Measurements from ENCODE around the gene LONRF2.

Gene LONRF2

DNA sequence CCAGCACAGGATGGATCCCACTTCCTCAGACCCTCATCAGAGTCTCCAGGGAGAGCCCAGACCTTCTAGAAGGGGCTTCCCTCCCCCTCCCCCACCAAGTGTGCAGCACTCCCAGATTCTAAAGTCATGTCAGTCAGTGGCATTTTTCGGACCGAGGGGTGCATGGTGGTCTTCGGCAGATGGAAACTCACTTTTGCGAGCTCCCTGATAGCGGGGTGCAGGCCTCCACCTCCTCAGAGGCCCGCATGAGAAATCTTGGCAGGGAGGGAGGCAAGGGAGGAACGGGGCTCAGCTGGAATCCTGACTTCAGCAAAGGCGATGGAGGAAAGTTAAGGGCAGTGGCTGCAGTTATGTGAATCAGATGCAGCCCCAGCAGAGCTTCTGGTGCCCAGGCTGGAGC, 58.2 kb downstream of the LONRF2 start:
- no peak overlapping the region for H3K27ac Mint-ChIP-seq
- no peak overlapping the region for H3K4me3 Mint-ChIP-seq
- H3K27me3 Mint-ChIP-seq: peaks cover 1% of the 10 kb centered on the region
- intact Hi-C loops (cut with micrococcal nuclease): loop anchor here (5.0 kb wide), 2 partner anchors 118 to 537 kb away; no protein-coding TSS in a partner anchor
- H3K9me3 Mint-ChIP-seq: no peaks in the 10 kb centered on the region
- H3K4me1 Mint-ChIP-seq (ENCODE audit: low read depth): peaks cover 15% of the 10 kb centered on the region
- no peaks in the 10 kb centered on the region for H3K36me3 Mint-ChIP-seq (ENCODE audit: low read depth)

DNA sequence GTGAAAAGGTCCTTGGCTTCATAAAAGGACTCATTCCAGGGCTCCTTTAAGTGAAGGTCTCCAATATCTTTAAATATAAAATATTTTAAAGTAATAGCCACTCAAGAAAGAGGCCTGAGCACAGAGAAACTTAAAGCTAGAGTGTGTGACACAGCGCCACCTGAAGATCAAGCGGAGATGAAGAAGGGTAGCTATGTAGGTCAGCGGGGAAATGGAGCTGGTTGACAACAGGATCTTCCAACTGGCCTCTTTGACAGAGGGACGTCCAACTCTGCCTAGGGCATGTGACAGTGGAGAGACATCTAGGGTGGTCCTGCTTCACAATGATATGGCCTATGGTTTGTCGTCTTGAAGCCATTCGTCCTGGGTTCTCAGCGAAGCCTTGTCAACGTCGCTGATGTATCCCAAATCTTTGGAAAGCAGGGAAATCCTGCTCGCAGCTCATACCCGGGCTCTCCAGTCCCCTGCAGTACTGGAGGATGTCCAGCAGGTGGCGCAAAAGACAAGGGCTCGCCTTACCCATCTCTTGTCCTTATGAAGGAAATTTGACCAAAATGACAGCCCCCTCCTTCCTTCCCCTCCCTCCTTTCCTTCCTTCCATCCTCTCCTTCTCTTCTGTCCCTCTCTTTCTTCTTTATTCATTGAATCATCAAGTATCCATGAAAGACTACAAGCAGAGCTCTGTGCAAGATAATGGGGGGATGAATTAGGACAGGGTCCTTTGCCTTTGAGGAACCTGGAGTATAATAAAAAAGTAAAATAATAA, 59.6 kb downstream of the LONRF2 start:
- intact Hi-C loops (cut with micrococcal nuclease): loop anchor here (5.0 kb wide), 2 partner anchors 120 to 535 kb away; no protein-coding TSS in a partner anchor
- no peak overlapping the region for H3K4me3 Mint-ChIP-seq
- no peaks in the 10 kb centered on the region for H3K36me3 Mint-ChIP-seq (ENCODE audit: low read depth)

DNA sequence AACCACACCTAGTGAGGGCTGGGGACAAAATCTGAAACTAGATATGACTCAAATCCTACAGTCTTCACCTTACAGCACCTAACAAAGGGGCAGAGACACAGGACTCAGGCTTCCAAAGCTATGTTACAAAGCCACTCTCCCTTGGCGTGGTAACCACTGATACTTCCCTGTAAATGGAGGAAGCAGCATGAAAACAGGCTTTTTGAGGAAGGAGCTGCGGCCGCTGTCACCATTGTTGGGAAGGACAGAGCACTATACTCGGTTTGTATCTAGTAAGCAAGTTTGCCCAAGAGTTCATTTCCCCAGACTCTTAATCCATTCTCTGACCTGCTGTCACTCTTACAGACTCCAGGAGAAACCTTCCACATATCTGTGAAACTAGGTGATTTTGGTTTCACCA, 60.3 kb downstream of the LONRF2 start:
- no peak overlapping the region for H3K4me3 Mint-ChIP-seq
- H3K27ac Mint-ChIP-seq: no peak overlapping the region
- H3K9me3 Mint-ChIP-seq: no peaks in the 10 kb centered on the region
- H3K4me1 Mint-ChIP-seq (ENCODE audit: low read depth): peaks cover 15% of the 10 kb centered on the region
- intact Hi-C loops (cut with micrococcal nuclease): loop anchor here (5.0 kb wide), 2 partner anchors 120 to 535 kb away; no protein-coding TSS in a partner anchor
- H3K36me3 Mint-ChIP-seq (ENCODE audit: low read depth): no peaks in the 10 kb centered on the region
- H3K27me3 Mint-ChIP-seq: no peaks in the 10 kb centered on the region

More for the DNA sequence above, 59.6 kb downstream of the LONRF2 start:
- no peaks in the 10 kb centered on the region for H3K27me3 Mint-ChIP-seq
- no peaks in the 10 kb centered on the region for H3K9me3 Mint-ChIP-seq
- H3K27ac Mint-ChIP-seq: no peak overlapping the region
- peaks cover 15% of the 10 kb centered on the region for H3K4me1 Mint-ChIP-seq (ENCODE audit: low read depth)

DNA sequence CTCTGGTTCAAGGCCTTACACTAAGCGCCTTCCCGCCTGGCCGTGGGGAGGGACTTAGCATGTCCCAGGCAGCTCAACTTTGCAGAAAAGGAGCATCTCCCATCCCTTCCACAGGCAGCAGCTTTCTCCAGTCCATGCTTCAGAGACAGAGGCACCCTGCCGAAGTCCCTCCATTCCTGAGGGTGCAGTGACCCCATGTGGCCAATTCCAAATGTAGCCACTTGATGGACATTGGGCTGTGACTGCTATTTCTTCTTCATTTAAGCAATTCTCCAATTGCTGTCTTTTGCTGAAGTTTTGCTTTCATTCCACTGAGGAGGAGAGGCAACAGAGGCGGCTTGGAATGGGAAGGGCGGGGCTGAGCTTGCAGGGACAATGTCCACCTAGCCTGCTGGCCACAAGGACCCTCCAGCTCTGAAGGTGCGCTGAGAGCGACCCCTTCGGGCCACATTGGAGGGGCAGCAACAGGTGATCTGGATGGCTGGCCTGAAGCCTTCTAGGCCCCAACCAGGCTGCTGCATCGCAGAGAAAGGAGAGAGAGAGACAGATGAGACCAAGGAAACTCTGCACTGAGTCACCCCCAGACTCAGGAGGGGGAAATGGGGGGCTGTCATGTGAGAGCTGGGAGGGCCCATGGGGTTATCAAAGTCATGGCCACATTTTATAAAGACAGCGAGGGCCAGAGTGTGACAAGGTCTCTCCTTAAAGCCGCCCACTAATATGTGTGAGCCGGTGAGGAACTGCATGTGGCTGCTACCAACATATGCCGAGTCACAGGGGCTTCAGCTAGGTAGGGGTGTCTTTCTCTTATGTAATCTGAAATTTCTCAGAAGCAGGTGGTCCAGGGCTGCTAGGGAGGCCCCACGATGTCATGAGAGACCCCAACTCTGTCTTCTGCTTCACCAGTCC, 61.3 kb downstream of the LONRF2 start:
- Mint-ChIP-seq H3K27ac (peak overlapping the region; percentile 17), H3K4me1 (ENCODE audit: low read depth) (peaks cover 15% of the 10 kb centered on the region), H3K36me3 (ENCODE audit: low read depth) (no peaks in the 10 kb centered on the region), H3K9me3 (no peaks in the 10 kb centered on the region), H3K4me3 (no peak overlapping the region), H3K27me3 (no peaks in the 10 kb centered on the region)
- intact Hi-C loops (cut with micrococcal nuclease): loop anchor here (2.0 to 5.0 kb wide), 3 partner anchors 121 to 702 kb away; no protein-coding TSS in a partner anchor

DNA sequence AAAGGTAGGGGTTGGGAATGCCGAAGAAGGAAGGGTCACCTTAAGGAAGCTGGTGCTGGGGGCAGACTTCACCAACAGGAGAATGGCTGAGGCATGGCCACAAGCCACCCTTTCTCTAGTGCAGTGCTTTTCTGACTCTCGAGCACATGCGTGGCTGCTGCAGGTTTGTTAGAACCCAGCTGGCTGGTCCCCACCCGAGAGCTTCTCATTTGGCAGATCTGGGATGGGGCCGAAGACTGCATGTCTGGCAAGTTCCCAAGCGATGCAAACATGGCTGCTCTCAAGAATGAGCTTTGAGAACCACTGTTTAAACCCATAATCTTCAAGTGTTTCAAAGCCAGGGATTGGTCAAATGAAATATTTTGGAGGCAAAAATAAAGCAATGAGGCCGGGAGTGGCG, 63.2 kb downstream of the LONRF2 start:
- intact Hi-C loops (cut with micrococcal nuclease): no loop called here
- H3K27ac Mint-ChIP-seq: no peak overlapping the region
- H3K9me3 Mint-ChIP-seq: no peaks in the 10 kb centered on the region
- H3K4me3 Mint-ChIP-seq: no peak overlapping the region
- H3K27me3 Mint-ChIP-seq: no peaks in the 10 kb centered on the region
- H3K36me3 Mint-ChIP-seq (ENCODE audit: low read depth): no peaks in the 10 kb centered on the region
- peaks cover 15% of the 10 kb centered on the region for H3K4me1 Mint-ChIP-seq (ENCODE audit: low read depth)

DNA sequence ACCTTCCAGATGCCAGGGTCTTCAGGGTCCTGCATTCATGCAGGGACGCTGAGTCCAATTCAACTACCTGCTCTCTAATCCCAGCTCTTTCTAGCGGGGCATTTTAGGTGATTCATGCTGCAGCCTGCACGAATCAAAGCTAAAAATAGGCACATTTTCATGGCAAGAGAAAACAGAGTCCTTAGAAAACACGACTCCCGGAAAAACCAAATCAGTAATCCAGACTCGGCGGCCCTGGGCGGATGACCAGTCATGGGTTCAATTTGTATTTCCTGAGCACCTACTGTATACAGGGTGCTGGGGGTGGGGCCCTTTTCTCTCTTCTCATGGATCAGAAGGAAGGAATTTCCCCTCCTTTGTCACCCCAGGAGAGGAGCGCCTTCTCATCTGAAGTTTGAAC, 64.4 kb downstream of the LONRF2 start:
- H3K36me3 Mint-ChIP-seq (ENCODE audit: low read depth): no peaks in the 10 kb centered on the region
- H3K27ac Mint-ChIP-seq: no peak overlapping the region
- intact Hi-C loops (cut with micrococcal nuclease): no loop called here
- H3K4me1 Mint-ChIP-seq (ENCODE audit: low read depth): peaks cover 15% of the 10 kb centered on the region
- no peaks in the 10 kb centered on the region for H3K27me3 Mint-ChIP-seq
- no peaks in the 10 kb centered on the region for H3K9me3 Mint-ChIP-seq
- H3K4me3 Mint-ChIP-seq: no peak overlapping the region

DNA sequence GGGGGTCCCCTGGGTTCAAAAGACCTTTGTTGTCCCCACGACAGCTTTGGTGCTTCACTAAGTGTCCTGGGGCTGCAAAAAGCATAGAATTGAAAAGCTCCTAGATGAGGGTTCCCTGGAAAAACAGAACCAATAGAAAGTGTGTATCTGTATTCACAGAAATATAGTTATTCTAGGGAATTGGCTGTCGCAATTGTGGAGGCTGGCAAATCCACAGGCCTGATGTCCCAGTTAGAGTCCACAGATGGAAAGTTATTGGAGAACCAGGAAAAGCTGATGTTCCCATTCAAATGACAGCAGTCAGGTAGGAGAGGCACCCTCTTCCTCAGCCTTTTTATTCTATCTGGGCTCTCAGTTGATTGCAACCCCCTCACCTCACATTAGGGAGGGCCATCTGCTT, 65.5 kb downstream of the LONRF2 start:
- Mint-ChIP-seq H3K4me1 (ENCODE audit: low read depth) (peaks cover 13% of the 10 kb centered on the region), H3K36me3 (ENCODE audit: low read depth) (no peaks in the 10 kb centered on the region), H3K27ac (no peak overlapping the region), H3K4me3 (no peak overlapping the region), H3K27me3 (no peaks in the 10 kb centered on the region), H3K9me3 (no peaks in the 10 kb centered on the region)
- intact Hi-C loops (cut with micrococcal nuclease): no loop called here

DNA sequence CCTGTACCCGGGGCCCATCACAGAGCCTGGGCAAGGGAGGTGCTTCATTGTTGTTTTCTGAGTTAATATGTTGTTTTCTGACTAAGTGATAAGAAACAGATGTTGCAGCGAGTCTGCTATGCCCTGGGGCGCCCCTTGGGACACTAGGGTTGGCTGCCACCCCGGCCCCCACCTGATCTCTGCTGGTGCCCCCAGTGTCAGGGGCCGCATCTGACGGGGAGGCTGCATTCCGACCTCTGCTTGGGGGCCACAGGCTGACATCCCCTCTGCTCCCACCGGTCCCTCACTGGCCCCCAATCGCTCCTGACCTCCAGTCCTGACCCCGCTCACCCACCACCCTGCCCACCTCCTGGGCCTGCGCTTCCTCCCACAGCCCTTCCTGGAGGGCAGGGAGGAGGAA, 65.9 kb downstream of the LONRF2 start:
- Mint-ChIP-seq H3K9me3 (no peaks in the 10 kb centered on the region), H3K36me3 (ENCODE audit: low read depth) (no peaks in the 10 kb centered on the region), H3K27me3 (no peaks in the 10 kb centered on the region), H3K4me3 (no peak overlapping the region), H3K27ac (no peak overlapping the region), H3K4me1 (ENCODE audit: low read depth) (peaks cover 8% of the 10 kb centered on the region)
- intact Hi-C loops (cut with micrococcal nuclease): no loop called here

DNA sequence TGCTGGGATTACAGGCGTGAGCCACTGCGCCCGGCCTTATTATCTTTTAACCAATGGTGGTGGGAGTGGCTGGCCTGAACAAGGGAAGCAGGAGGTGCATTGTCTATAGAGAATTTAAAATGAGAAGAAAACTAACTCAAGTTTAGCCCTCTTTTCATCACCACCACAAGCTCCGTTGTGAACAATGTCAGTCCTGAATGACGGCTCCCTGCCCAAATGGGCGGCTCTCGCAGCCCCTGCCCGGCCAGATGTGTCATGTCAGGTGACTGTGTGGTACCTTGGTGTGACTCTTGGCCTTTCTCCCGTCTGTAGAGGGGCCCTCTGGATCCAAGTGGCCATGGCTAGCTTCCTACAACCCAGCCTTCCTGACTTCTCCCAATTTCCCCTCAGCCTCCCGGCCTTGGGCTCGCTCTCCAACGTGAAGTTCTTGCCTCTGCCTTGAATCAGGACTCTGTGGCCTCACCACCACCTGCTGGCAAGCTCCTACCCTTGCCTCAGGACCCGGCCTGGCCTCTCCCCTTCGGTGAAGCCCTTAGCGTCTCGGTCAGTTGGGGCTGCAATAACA, 67.6 kb downstream of the LONRF2 start:
- Mint-ChIP-seq H3K4me1 (ENCODE audit: low read depth) (no peaks in the 10 kb centered on the region), H3K36me3 (ENCODE audit: low read depth) (no peaks in the 10 kb centered on the region), H3K4me3 (no peak overlapping the region), H3K27me3 (no peaks in the 10 kb centered on the region), H3K27ac (no peak overlapping the region), H3K9me3 (no peaks in the 10 kb centered on the region)
- intact Hi-C loops (cut with micrococcal nuclease): no loop called here

DNA sequence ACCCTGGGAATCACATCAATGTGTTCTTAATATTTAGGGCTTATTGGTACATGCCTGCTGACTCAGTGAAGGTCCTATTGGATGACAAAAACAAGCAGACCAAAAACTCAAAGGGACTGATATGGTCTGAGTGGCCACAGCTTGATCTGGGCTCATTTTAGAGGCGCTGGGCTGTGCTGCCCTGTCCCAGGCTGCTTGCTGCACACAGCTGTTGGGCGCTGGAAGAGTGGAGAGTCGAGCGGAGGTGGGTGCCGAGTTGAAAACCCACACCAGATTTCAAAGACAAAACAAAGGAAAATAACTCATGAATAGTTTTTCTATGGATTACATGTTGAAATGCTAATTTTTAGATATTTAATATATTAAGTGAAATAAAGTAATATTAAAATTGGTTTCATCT, 68.5 kb downstream of the LONRF2 start:
- intact Hi-C loops (cut with micrococcal nuclease): no loop called here
- Mint-ChIP-seq H3K9me3 (no peaks in the 10 kb centered on the region), H3K36me3 (ENCODE audit: low read depth) (no peaks in the 10 kb centered on the region), H3K27ac (no peak overlapping the region), H3K27me3 (no peaks in the 10 kb centered on the region), H3K4me1 (ENCODE audit: low read depth) (no peaks in the 10 kb centered on the region), H3K4me3 (no peak overlapping the region)

DNA sequence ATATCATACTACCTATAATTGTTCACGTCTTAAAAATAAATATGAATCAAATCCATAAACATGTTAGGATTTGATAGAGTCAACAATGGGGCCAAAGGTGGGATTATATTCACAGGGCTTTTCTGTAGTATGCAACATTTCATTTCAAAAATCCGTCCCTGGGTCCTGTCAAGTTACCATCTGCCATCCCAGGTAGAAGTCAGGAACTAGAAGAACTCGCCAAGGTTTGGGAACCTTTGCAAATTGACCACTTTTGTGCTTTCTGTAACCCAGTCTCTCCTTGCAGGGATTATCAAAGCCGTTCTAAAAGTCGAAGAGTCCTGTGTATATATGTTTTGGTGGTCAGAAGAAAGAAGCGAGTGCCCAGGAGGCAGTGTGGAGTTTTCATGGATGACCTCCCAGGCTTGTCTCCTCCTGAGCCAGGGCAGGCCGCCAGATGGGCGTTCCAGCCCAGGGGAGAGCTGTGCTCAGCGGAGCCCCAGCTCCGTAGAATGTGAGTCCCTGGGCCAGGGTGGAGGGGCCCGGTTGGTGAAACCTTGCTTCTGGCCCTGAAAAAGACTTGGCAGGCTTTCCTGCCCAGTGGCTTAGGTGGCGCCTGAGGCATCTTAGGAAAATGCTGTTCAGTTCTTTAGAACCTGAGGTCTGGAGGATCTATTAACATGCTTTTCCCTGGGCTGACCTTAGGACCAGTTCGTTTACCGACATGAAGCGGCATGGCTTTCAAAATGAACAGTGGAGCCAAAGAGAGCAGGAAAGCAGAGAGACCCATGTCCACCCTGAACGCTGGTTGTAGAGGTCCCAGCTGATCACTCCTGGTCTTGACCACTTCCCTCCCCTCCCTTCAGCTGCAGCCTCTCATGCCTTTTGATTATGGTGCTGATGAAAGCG, 69.2 kb downstream of the LONRF2 start:
- no peak overlapping the region for H3K4me3 Mint-ChIP-seq
- no peaks in the 10 kb centered on the region for H3K9me3 Mint-ChIP-seq
- H3K36me3 Mint-ChIP-seq (ENCODE audit: low read depth): no peaks in the 10 kb centered on the region
- no peaks in the 10 kb centered on the region for H3K4me1 Mint-ChIP-seq (ENCODE audit: low read depth)
- H3K27me3 Mint-ChIP-seq: no peaks in the 10 kb centered on the region
- no peak overlapping the region for H3K27ac Mint-ChIP-seq
- intact Hi-C loops (cut with micrococcal nuclease): no loop called here

DNA sequence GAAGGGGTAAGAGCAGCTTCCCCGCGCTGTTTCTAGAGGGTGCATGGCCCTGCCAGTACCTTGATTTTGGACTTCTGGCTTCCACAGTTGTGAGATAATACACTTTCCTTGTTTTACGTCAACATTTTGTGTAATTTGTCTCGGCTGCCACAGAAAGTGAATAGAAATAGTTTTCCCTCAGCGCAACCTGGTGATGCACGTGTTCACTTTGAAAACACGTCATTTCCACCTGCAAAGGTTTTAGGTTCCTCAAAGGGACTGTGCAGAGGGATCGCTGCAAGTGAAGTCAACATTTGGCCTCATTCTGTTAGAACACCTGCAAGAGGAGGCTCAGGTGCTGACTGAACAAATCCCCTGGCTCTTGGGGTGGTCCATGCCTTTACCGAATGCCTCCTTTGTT, 71.7 kb downstream of the LONRF2 start:
- Mint-ChIP-seq H3K27me3 (peaks cover 4% of the 10 kb centered on the region), H3K4me3 (no peak overlapping the region), H3K27ac (no peak overlapping the region), H3K9me3 (no peaks in the 10 kb centered on the region), H3K36me3 (ENCODE audit: low read depth) (no peaks in the 10 kb centered on the region), H3K4me1 (ENCODE audit: low read depth) (peaks cover 6% of the 10 kb centered on the region)
- intact Hi-C loops (cut with micrococcal nuclease): no loop called here

DNA sequence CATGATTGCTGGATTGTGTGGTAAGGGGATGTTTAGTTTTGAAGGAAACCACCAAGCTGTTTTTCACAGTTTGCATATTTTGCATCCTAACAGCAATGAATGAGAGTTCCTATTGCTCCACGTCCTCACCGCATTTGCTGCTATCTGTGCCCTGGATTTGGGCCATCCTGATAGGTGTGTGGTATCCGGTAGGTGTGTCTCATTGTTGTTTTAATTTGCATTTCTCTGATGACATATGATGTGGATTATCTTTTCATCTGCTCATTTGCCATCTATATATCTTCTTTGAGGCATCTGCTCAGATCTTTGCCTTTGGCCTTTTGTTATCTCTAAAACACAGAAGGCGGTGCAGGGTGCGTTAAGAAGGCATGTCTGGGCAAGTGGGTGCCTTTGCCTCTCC, 73.3 kb downstream of the LONRF2 start:
- H3K4me1 Mint-ChIP-seq (ENCODE audit: low read depth): peaks cover 13% of the 10 kb centered on the region
- H3K27me3 Mint-ChIP-seq: peaks cover 4% of the 10 kb centered on the region
- intact Hi-C loops (cut with micrococcal nuclease): loop anchor here (10.0 kb wide), 1 partner anchor 424 kb away; no protein-coding TSS in a partner anchor
- no peaks in the 10 kb centered on the region for H3K36me3 Mint-ChIP-seq (ENCODE audit: low read depth)
- H3K4me3 Mint-ChIP-seq: no peak overlapping the region
- no peaks in the 10 kb centered on the region for H3K9me3 Mint-ChIP-seq
- no peak overlapping the region for H3K27ac Mint-ChIP-seq

Measured in dendritic cell treated with granulocyte-macrophage colony-stimulating factor and Interleukin-4, amounts not matched to agents 40 ng/mL and 50 ng/mL, for 4 days (primary cell).